Activated T-helper 1 cell treated with anti-CD3 and anti-CD28 coated beads, Interleukin-2, amount 50 U/mL, for 16 hours (primary cell): ENCODE measurements around the gene CHAC1.
"Not testable (repeated sequence)": the region's sequence is repeated elsewhere in the genome, so short reads cannot be mapped to it uniquely, and the experiment has no call there.

Experiments
- DNase-seq, 2 donors: peaks; one replicate each; pipeline ENCODE4 v3.0.0-alpha.2; 2020; ENCODE audit warnings: low read depth in 1 of 2, low spot score in 1 of 2

Gene CHAC1

DNA sequence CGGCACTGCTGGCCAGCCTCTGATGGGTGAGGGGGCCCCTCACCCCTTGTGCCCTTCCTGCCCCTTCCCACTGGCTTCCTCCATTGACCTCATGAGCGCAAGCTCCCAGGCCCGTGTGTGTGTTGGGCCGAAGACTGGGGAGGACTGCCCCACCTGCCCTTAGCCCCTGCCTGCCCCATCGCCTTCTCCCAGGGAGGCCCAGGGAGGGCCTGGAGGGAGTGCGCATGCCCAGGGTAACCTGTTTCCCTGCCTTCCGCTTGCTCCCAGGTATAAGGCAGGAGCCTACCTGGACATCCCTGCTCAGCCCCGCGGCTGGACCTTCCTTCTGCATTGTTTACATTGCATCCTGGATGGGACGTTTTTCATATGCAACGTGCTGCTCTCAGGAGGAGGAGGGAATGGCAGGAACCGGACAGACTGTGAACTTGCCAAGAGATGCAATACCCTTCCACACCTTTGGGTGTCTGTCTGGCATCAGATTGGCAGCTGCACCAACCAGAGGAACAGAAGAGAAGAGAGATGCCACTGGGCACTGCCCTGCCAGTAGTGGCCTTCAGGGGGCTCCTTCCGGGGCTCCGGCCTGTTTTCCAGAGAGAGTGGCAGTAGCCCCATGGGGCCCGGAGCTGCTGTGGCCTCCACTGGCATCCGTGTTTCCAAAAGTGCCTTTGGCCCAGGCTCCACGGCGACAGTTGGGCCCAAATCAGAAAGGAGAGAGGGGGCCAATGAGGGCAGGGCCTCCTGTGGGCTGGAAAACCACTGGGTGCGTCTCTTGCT is 15.3 kb upstream of the CHAC1 start:
- DNase-seq: no peak

DNA sequence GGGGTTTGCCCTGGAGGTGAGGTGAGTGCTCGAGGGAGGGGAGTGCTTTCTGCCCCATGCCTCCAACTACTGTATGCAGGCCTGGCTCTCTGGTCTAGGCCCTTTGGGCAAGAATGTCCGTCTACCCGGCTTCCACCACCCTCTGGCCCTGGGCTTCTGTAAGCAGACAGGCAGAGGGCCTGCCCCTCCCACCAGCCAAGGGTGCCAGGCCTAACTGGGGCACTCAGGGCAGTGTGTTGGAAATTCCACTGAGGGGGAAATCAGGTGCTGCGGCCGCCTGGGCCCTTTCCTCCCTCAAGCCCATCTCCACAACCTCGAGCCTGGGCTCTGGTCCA is 14.8 kb upstream of the CHAC1 start:
- no peak for DNase-seq

DNA sequence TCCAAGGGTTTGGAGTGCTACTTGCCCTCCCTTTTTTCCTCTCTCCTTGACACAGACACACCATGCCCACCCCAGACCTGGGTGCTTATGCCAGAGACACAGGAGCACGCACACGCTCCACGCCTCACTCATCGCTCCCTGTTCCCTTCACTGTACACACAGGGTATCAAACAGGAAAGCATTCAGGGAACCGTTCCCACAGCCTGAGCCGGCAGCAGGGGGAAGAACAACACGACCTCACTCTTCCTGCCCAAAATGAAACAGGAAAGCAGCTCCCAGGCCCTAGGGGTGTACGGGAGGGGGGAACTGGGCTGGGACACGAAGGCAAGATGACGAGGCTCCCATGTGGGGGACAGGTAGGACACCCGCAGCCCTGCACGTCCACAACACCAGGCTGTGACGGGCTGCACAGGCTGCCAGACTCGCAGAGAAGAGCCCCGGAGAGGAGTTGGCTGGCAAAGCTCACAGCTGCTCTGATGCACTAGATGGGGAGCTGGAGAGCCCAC is 12.9 kb upstream of the CHAC1 start:
- no peak for DNase-seq

DNA sequence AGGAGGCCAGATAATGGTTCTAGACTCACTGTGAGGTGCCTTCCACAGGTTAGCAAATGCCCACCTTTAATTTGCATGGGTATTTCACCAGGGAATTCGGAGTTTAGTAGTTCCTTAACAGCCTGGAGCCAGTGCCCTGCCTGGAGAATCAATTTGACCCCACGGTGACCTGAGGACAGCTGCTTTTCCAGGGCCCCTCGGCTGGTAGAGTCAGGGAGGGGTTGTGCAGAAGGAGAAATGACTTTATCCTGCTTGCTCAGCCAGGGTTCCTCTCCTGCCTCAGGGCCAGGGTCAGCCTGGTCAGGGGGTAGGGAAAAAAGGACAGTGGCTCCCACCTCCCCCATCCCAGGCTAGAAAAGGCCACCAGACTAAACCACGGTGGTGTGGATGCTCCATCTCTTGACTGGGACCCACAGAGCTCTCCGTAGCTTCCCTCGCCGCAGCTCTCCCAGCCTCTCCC is 12.2 kb upstream of the CHAC1 start:
- no peak for DNase-seq

DNA sequence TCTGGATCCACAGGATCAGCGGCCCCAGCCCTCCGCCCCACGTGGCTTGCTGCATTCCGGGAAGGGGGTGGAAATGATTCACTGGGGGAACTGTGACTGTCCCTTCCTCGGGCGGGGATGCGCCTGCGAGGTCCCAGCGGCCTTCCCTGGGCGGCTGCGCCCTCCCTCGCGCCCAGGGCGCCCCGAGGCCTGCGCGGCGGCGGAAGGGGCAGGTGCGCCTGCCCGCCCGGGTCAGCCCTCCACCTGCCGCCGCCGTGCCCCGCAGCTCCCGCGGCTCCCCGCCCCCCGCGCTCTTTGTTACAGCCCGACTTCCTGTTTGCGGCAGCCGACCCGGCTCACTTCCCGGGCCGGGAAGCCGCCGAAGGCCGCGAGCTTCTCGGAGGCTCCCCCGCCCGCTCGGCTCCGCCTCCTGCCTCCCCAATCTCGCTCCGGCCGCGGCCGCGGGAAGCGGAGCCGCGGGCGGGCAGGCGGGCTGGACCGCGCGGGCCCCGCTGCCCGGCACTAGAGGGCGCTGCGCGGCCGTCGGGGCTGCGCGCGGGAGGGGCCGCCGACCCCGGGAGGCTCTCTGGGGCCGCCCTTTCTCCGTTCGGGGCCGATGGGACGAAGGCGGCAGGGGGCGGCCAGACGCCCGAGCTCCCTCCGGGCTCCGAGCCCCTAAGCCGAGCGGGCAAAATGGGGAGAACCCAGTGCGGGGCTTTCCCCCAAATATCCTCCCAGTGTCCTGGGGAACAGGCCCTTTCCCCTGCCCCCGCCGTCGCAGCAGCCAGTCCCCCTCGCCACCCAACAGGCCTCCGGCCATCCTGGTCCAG is 11.5 kb upstream of the CHAC1 start:
- DNase-seq: peak; percentile 30 to 54

DNA sequence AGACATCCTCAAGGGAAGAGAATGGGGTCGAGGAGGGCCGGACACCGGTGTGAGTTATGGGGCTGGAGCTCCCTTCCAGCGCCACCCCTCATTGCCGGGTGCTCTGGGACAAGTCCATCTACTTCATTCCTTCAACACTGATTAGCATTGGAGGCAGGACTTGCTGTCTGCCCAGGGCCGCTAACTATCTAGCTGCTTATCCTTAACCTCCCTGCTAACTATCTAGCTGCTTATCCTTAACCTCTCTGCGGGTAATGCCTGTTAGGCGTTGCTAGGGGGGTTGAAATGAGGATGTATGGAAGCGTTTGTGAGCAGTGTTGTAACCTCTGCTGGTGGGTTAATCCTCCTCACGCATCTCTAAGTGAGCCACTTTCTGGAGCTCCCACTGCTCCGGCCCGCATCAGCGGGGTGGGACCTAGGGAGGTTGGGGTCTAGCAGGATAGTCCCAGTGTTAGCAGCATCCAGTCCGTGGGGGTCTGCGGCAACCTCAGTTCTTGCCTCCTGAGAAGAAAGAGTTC is 10.9 kb upstream of the CHAC1 start:
- DNase-seq: no peak

DNA sequence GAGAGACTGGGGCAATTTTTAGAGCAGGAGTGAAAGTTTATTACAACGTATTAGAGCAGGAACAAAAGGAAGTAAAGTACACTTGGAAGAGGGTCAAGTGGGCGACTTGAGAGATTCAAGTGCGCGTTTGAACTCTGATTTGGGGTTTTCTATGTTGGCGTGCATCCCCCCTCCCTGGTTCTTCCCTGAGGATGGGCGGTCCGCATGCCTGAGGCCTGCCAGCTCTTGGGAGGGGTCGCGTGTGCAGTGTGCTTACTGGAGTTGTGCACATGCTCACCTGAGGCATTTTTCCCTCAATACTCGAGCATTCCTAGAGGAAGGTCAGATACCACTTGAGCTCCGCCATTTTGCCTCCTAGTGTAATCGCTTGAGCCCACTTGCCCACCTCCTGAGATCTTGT is 10.4 kb upstream of the CHAC1 start:
- no peak for DNase-seq

DNA sequence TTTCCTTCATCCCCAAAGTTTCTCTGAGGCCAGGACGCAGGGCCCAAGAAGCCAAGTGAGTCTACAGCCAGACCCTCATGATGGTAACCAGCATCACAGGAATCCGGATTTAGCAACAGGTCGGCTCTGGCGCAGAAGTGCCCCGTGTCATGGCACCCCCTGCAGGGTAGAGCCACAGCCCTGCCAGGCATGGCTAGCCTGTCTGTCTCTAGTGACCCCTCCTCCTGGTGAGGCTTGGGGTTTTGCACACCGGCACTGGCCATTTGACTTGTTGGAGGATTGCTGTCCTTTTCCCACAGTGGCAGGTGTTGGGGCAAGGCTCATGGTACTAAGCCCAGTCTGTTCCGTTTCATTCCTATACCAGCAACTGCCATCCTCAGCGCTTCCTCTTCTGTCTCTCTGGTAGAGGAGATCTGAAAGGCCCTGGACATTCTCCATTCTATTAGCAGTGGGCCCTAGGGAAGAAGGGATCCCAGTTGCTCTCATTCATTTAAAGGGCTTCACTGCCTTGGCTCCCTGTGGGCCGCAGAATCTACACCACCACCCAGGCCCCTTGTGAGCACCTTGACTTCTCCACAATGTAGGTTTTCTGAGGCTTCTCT is 9.4 kb upstream of the CHAC1 start:
- no peak for DNase-seq

DNA sequence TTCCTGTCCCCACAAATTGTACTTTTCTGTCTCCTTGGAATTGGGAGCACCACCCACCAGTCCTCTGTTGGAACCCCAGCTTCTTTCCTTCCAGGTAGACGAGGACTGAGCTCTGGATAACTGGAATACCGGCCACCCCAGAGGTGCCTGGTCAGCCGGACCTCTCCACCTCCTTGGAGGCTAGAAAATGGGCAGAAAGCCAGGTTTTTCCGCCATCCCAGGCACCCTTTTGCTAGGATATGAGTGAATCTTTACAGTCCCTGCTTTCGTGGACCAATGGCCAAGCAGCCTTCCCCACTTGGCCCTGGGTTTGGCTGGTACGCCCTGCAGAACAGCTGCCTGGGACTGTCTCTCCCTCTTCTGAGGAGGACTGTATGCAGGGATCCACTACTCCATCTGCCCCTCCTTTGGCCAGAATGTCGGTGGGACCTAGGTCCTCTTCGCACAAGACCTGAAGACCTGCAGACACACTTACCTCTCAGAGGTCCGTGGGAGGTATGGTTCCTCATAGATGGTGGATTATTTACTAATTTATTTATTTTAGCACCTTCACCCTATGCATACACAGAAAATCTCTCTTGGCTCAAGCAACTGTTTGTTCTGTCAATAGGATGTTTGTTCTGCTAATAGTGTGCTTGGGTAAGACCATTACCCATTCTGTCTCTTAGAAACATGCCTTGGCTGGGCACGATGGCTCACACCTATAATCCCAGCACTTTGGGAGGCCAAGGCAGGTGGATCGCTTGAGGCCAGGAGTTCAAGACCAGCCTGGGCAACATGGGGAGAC is 8.6 kb upstream of the CHAC1 start:
- no peak for DNase-seq

DNA sequence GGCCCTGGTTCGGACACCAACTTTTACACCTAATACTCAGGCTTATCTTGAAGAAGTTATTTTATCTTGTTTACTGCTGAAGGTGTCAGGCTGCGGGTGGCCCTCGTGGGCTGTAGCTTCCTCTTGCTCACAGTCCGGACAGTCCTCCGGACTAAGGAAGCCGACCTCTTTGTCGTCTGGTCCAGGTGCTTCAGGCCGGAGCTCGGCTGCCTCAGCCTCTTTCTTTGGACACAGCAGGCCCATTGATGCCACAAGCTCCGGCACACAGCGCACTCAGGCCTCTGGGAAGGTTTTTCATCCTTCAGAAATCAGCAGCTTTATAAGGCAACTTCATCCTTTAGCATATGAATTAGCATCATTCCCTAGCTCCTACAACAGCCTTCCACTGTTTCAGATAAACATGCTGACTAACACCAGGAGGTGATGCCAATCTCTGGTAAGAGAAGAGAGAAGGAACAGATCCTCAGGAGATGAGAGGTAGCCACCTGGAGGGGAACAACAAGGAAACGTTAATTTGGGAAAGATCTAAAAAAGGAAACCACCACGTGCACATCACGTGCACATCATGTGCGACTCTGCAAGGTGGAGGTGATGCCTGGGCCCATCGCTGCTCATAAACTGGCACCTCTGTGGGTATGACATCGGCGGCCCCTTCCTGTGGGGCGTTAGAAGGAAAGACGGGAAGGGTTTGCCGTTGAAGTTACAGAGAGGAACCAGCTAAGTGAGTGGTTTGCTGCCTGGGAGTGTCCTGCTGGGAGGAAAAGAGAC is 4.4 kb upstream of the CHAC1 start:
- no peak for DNase-seq

DNA sequence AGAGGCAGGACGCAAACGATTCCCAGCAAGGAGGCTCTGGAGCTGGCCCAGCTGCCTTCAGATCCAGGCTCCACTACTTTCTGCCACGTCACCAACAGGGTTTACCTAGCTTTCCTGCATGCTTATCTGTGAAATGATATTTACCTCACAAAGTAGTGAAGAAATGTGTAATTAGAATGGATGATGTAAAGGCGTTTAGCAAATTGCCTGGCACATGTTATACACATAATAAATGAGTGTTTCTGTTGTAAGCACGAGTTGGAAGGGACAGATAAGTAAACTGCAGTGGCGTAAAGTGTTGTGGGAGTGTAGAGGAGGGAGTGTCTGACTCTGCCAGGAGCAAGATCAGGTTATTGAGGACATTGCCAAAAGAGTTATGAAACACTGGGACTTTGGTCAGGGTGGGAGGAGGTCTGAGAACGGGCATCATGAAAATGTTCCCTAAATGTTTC is 3.5 kb upstream of the CHAC1 start:
- no peak for DNase-seq

DNA sequence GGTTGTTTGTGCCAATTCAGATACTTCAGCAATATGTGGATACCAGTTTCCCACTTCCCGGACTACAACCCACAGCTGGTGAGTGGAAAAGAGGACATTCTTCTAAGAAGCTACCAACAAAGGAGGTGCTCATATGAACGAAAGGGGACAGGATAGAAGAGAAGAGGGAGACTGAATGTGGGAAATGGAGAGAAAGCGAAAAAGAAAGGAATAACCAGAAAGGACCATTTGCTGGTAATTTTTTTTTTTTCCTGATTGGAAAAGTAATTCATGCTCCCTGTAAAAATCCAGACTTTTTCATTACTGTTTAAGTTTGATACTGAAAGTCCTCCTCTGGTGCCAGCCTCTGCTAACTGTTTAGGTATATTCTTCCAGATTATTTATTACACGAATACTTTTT is 1.5 kb upstream of the CHAC1 start:
- no peak for DNase-seq

DNA sequence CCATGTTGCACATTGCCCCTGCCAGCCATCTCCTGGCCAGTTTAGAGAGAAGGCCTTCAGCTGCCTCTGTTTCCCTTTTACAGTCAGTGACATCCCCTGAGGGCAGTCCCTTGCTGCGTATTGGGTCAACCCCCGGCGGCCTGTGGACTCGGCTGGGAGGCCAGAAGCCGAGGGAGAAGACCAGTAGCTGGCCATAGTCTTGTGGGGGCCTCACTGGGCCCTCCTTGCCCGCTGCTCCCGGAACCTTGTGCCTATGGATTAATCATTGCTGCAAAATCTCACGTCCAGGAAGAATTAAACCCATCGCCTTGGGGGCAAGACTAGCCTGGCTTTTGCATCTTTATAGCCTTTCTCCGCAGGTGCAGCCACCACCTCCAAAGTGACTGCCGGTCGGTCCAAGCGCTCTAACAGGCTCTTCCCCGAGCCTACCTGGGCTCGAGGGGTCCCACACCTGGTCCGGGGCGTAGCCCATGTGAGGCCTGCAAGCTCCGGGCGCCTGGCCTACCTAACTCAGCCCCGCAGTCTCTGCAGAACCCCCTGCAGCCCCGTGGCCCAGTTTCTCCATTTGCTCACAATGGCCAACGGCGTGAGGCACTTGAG is 870 bp upstream of the CHAC1 start:
- DNase-seq: no peak

DNA sequence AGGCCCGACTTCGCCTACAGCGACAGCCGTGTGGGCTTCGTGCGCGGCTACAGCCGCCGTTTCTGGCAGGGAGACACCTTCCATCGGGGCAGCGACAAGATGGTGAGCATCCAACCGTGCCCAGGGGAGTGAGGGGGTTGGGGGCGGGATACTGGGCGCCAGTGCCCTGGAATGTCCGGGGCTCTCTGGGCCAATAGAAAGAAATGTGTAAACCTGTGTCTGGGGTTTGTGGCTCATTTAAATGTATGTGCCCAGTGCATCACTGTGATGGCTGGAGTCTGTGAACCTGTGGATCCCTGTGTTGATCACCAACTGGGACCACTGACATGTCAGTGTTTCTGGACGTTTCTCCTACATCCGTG is 423 bp downstream of the CHAC1 start:
- no peak for DNase-seq

DNA sequence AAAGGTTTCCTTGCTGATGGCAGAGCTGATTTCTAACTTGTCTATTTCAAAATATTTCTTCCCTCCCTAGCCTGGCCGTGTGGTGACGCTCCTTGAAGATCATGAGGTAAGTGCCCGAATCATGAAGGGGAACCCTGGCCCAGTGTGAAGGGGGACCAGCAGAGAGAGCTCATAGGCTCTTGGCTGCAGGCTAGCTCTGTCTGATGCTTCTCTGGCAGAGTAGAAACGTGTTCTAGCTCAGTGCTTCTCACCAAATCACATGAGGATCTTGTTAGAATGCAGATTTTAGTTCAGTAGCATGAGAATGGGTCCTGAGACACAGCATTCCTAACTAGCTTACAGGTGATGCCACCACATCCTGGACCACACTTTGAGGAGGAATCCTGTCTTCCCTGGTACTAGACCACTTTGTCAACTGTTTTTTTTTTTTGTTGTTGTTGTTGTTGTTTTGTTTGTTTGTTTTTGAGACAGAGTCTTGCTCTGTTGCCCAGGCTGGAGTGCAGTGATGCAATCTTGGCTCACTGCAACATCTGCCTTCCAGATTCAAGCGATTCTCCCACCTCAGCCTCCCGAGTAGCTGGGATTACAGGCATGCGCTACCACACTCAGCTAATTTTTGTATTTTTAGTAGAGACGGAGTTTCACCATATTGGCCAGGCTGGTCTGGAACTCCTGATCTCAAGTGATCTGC is 1.0 kb downstream of the CHAC1 start:
- DNase-seq: not testable (repeated sequence)

DNA sequence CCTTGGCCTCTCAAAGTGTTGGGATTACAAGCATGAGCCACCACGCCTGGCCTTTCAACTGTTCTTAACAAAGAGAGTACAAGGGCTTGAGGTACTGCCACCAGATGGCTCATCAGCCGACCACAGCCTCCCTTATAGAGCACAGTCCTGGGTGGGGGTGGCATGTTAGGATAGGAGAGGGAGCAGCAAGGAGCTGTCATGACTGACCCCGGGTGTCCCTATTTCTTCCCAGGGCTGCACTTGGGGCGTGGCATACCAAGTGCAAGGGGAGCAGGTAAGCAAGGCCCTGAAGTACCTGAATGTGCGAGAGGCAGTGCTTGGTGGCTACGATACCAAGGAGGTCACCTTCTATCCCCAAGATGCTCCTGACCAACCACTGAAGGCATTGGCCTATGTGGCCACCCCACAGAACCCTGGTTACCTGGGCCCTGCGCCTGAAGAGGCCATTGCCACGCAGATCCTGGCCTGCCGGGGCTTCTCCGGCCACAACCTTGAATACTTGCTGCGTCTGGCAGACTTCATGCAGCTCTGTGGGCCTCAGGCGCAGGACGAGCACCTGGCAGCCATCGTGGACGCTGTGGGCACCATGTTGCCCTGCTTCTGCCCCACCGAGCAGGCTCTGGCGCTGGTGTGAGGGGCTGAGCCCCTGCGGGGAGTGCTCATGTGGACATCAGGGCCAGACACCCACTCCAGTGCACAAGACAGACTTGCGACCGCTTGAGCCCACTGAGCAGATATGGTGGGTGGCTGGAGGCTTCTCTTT is 2.1 kb downstream of the CHAC1 start:
- no peak for DNase-seq

DNA sequence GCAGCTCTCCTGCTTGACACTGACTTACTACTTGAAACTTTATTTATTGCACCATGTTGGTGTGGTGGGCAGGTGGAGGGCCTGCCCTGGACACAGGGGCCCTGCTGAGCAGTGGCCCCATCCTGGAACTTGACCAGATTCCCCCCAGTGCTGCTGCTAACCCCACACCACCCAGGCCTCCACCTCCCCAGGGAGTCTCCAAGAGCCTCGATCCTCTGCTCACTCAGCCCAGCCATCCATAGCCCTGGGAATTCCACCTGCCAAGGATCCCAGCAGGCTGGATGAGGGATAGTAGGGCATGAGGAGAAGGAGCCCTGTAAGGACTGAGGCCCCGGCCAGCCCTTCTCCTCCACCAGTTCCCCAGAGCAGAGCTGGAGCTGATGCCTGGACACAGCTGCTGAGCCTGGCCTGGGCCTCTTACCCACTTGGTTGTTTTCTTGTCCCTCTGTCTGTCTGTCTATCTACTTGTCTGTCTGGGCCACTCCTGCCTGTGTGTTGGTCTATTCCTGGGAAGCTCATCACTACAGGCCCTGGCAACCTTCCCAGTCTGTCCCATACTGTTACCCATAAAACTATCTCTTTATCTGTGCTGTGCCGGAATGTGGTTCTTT is 2.8 kb downstream of the CHAC1 start:
- DNase-seq: no peak

DNA sequence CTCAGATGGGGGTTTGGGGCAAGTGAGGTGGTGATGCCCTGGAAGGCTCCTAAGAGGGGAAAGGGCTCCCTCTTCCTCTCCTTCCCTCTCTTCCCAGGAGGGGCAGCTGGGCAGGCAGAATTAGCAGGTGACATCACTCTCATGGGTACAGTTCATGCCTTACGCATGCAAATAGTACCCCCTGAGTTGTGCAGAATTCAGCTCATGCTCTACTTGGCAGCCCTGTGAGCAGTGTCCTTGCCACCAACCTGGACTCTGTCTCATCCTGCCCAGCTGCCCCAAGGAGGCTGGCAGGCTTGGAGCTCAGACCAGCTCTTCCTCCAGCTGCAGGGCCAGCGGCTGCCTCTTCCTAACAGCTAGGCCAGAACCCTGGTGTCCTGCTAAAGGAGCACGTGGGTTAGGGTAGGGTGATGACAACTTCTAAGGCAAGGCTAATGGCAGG is 3.3 kb downstream of the CHAC1 start:
- DNase-seq: no peak
